Endothelial cell (in vitro differentiated cells): ENCODE results near the gene HOXD1. TPM values are rescaled to one million over a fixed set of nuclear protein-coding genes. Genes with fewer than 3 reads are reported as not detected.
A peak's percentile ranks its signal among the peaks of the same experiment; 100 is the strongest.

Experiments
- DNase-seq: peaks from one replicate; pipeline ENCODE4 v3.0.0; 2021; ENCODE audit warnings: low spot score
- H3K27ac Mint-ChIP-seq: one replicate; pipeline ENCODE4 v1.8.0; 2021; ENCODE audit warnings: mixed read lengths, inconsistent platforms; ENCODE audit not compliant: unreplicated experiment
- H3K27me3 Mint-ChIP-seq: one replicate; pipeline ENCODE4 v1.8.0; 2021; ENCODE audit warnings: mild to moderate bottlenecking, moderate library complexity, mixed read lengths, inconsistent platforms; ENCODE audit not compliant: unreplicated experiment
- H3K36me3 Mint-ChIP-seq: one replicate; pipeline ENCODE4 v1.8.0; 2021; ENCODE audit warnings: mild to moderate bottlenecking, low read depth, mixed read lengths, inconsistent platforms; ENCODE audit not compliant: unreplicated experiment
- H3K4me1 Mint-ChIP-seq: one replicate; pipeline ENCODE4 v1.8.0; 2021; ENCODE audit warnings: mild to moderate bottlenecking, mixed read lengths, inconsistent platforms; ENCODE audit not compliant: unreplicated experiment
- H3K4me3 Mint-ChIP-seq: one replicate; pipeline ENCODE4 v1.8.0; 2021; ENCODE audit warnings: mild to moderate bottlenecking, mixed read lengths, inconsistent platforms; ENCODE audit not compliant: unreplicated experiment
- H3K9me3 Mint-ChIP-seq: one replicate; pipeline ENCODE4 v1.8.0; 2021; ENCODE audit warnings: mixed read lengths, inconsistent platforms; ENCODE audit not compliant: unreplicated experiment
- CTCF ChIP-seq: fragments of 200-600 bp; sonication (generic); IDR thresholded peaks from one replicate; pipeline ENCODE4 v1.5.0; 2021; ENCODE audit warnings: antibody characterized with exemption; ENCODE audit not compliant: unreplicated experiment
- microRNA-seq: library from miRNA; unstranded; fragments of <30 nt; microRNA quantifications from one replicate; pipeline ENCODE4, GENCODE V29; 2020; ENCODE audit not compliant: unreplicated experiment
- total RNA-seq: library from RNA; stranded (reverse); fragmentation: NEBNext Ultra II Directional; extraction: Animal tissue kit (Norgen Biotek cat#: 25700); gene quantifications from one replicate; pipeline ENCODE4 v1.2.1, GENCODE V29; 2021; ENCODE audit not compliant: unreplicated experiment

The HOXD1 gene
- total RNA-seq, 1 donor from 2014 or later, result 3.8 TPM

- no peak for TF ChIP-seq CTCF
- Mint-ChIP-seq H3K27me3 (peaks cover 2% of the 10 kb centered on the region), H3K36me3 (no peaks in the 10 kb centered on the region), H3K4me1 (peaks cover 4% of the 10 kb centered on the region), H3K9me3 (no peaks in the 10 kb centered on the region), H3K27ac (no peak overlapping the region), H3K4me3 (no peak overlapping the region)
- DNase-seq, result no peak
Measured at GRCh38 chr2:176240301-176240700, 51.8 kb downstream of the HOXD1 start.

Small RNA genes lying within 50 kb of the gene (microRNA-seq; reads per million reads assigned to microRNA genes)
- gene MIR10B, result 1,260 reads per million, percentile 94 among the genes with 10 or more reads in this experiment

Other genes with a start within 250 kb of the HOXD1 start
- 12.5 TPM for gene LNPK, start 186.4 kb upstream of the HOXD1 start, total RNA-seq
- gene EVX2, start 104.7 kb upstream of the HOXD1 start, total RNA-seq, result not detected
- gene HOXD13, start 95.9 kb upstream of the HOXD1 start, total RNA-seq, result not detected
- gene HOXD12, start 88.9 kb upstream of the HOXD1 start, total RNA-seq, result not detected
- gene HOXD11, start 81.4 kb upstream of the HOXD1 start, total RNA-seq, result not detected
- not detected for gene HOXD10, start 71.9 kb upstream of the HOXD1 start, total RNA-seq
- 0.56 TPM for gene HOXD9, start 65.9 kb upstream of the HOXD1 start, total RNA-seq
- gene HOXD8, start 59.0 kb upstream of the HOXD1 start, total RNA-seq, result 9.3 TPM
- 3.5 TPM for gene HOXD4, start 37.1 kb upstream of the HOXD1 start, total RNA-seq
- 4.1 TPM for gene HOXD3, start 31.4 kb upstream of the HOXD1 start, total RNA-seq
- gene MTX2, start 80.8 kb downstream of the HOXD1 start, total RNA-seq, result 19.5 TPM